HL-60/S4 treated with retinoic acid at 250 ng/mL for 4 days and 3 days (cell line): ENCODE measurements around the gene TSHR.
"Not testable (repeated sequence)": the region's sequence is repeated elsewhere in the genome, so short reads cannot be mapped to it uniquely, and the experiment has no call there.

Source experiments
- in situ Hi-C: fragments of 300-500 bp; cut with MboI; formaldehyde crosslinking; loops from 2 replicates; pipeline ENCODE4 v1.7.0; 2022; ENCODE audit warnings: low sequenced_read_pairs

TSHR gene

DNA sequence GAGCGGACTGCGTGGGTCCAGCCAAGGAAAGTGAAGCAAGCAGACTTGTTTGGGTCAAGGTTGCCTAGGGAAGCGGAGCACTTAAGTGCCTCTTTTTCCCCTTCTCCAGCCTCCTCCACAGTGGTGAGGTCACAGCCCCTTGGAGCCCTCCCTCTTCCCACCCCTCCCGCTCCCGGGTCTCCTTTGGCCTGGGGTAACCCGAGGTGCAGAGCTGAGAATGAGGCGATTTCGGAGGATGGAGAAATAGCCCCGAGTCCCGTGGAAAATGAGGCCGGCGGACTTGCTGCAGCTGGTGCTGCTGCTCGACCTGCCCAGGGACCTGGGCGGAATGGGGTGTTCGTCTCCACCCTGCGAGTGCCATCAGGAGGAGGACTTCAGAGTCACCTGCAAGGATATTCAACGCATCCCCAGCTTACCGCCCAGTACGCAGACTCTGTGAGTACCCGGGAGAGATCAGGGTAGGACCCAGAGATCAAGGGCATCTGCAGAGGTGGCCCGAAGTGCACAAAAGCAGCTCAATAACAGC, at the start of gene TSHR:
TSS of gene TSHR (plus strand) at position 206 of the 526 bp plus-strand sequence. CDS start at position 266, 60 bp downstream.
- in situ Hi-C loops: no loop called here

DNA sequence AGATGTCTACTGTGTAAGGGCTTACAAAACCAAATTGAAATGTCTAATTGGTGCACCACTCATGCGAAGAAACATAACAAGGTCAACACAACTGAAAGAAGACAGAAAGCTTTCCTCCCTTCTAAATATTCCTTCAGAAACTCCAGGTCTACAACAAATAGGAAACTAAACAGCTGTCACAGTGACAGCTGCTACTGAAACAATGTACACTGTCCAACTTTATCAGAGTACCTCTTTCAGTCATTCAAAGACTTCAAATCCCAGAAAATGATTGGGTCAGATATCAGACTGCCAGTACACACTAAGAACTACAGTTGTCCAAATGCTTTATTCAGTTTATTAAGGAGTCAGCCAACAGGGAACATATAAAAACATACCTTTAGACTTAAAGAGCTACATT, 49.1 kb upstream of the TSHR start:
- in situ Hi-C loops: no loop called here

DNA sequence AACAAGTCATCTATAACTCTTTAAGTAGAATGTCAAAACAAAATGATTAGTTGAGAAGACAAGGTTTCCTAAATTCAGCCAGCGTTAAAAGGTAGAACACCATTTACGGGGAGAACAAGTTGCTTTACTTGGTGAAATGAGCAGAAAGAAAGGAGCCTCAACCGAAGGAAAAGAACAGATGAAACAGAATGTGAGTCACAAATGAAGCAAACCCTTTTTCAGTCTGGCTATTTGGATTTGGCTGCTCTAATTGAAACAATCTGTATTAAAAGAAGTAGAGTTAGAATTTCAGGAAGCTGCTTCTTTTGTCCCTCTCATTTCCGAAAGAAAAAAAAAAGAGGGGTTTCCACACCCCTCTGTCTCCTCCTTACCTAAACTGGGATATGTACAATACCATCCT, 48.5 kb upstream of the TSHR start:
- in situ Hi-C loops: no loop called here

DNA sequence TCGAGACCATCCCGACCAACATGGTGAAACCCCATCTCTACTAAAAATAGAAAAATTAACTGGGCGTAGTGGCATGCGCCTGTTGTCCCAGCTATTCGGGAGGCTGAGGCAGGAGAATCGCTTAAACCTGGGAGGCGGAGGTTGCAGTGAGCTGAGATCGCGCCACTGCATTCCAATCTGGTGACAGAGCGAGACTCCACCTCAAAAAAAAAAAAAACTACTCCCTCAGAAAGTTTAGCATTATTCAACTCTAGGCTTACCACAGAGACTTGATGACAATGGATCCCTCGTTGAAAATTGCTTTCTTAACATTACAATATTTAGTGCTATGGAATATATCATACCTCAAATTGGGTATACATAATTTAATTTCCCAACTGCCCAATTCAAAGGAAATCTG, 43.4 kb upstream of the TSHR start:
- in situ Hi-C loops: not testable (repeated sequence)

DNA sequence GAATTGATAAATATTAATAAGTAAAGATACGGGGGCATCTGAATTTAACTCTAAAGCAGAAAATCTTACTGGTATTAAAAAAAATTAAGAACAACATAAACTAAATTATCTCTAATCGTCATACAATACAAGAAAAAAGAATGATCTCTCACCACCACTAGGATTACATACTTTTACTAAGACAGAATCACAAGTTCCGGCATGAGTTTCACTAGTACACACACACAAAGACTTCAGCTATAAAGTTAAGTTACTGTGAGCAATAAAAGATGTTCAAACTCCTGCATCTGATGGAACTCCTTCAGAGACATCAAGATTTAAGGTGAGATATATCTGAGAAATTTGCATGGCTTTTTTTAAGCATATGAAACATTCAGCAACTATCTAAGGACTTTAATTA, 35.8 kb upstream of the TSHR start:
- in situ Hi-C loops: no loop called here

GRCh38 chr14:80923368-80923767, 32.1 kb upstream of the TSHR start:
- in situ Hi-C loops: no loop called here

- in situ Hi-C loops: no loop called here
Observed at GRCh38 chr14:80924365-80925103, 30.9 kb upstream of the TSHR start.

GRCh38 chr14:80926397-80927082, 28.9 kb upstream of the TSHR start:
- in situ Hi-C loops: no loop called here

- in situ Hi-C loops: no loop called here
Observed at GRCh38 chr14:80927083-80927989, 28.1 kb upstream of the TSHR start.

DNA sequence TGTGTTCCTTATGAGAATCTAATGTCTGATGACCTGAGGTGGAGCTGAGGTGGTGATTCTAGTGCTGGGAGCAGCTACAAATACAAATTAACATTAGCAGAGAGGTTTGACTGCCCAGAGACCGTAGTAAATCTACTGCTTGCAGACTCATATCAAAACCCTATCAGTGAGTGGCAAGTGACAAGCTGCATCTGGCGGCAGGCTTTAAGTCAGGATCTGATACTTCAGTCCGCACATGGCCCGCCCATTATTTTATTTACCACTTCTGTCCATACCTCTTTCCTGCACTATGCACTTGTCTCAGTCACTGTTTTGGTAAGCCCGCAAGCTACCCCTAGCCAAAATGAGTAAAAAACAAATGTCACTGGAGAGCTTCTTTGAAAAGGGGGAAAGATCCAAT, 25.3 kb upstream of the TSHR start:
- in situ Hi-C loops: no loop called here

DNA sequence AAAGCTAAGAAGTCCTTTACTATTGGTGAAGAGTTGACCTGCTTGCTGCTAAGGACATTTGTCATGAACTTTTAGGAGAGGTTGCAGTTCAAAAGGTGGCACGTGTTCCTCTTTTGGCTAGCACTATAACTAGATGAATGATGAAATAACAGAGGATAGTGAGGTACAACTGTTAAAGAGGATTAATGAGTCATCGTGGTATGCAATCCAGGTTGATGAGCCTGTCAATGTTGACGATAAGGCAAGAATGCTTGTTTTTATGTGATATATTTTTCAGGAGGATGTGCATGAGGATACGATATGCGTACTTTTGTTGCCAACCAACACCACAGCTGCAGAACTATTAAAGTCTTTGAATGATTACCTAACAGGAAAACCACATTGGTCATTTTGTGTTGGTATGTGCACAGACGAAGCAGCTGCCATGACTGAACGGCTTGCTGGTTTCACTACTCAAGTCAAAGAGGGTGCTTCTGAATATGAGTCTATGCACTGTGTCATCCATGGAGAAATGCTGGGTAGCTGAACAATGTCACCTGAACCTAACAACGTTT, 24.5 kb upstream of the TSHR start:
- in situ Hi-C loops: no loop called here

DNA sequence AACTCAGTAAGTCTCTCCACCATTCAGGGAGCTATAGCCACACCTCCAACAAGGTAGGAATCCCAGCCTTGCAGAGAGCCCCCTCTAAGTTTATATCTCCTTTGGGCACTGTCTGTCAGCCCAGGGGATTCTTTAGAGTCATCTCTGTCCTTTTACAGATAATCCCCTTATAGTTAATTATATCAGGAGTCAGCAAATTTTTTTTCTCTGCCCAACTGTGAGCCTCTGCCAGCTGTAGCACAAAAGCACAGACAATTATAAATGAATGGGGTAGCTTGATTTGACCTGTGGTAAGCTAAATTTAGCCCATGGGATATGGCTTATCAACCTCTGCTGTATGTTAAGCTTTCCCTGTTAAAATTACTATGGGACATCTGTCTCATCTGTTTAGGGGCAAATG, 22.1 kb upstream of the TSHR start:
- in situ Hi-C loops: no loop called here

DNA sequence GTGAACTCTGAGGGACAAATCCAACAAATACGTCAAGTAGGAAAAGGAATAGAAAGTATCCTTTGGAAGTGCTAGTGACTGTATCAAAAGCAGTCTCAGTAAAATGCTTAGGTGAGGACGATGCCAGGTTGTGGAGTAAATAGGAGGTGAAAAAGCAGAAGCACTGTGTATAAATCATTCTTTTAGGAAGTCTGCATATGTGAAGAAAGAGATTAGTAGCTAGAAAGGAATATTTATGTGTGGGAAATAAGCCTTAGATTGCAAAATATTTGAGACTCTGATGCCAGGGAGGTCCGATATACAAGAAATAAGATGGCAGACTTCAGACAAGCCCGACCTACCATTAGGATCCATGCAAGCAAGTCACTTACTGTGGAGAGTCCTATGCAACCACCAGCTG, 21.7 kb upstream of the TSHR start:
- in situ Hi-C loops: no loop called here

DNA sequence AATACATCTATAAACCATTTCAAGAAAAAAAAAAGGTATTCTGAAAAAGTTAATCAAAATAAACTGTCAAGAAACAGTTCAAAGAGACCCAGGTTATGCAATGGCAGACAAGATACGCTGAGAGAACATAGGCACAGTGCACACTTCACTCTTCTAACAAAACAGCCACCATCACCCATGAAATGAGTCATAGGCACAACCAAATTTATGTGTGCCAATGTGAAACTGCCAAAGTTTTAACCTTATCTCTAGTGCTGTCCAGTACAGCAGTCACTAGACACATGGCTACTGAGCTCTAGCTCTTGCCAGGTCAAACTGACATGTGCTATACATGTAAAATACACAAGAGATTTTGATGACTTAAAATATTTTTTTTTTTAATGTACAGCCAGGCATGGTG, 15.3 kb upstream of the TSHR start:
- in situ Hi-C loops: no loop called here

GRCh38 chr14:80941241-80942185, 13.9 kb upstream of the TSHR start, which contains the start of gene CEP128:
Gene CEP128, minus strand, starts transcription at chr14:80941738.
- in situ Hi-C loops: no loop called here

GRCh38 chr14:80942191-80942600, 13.2 kb upstream of the TSHR start:
- in situ Hi-C loops: no loop called here

DNA sequence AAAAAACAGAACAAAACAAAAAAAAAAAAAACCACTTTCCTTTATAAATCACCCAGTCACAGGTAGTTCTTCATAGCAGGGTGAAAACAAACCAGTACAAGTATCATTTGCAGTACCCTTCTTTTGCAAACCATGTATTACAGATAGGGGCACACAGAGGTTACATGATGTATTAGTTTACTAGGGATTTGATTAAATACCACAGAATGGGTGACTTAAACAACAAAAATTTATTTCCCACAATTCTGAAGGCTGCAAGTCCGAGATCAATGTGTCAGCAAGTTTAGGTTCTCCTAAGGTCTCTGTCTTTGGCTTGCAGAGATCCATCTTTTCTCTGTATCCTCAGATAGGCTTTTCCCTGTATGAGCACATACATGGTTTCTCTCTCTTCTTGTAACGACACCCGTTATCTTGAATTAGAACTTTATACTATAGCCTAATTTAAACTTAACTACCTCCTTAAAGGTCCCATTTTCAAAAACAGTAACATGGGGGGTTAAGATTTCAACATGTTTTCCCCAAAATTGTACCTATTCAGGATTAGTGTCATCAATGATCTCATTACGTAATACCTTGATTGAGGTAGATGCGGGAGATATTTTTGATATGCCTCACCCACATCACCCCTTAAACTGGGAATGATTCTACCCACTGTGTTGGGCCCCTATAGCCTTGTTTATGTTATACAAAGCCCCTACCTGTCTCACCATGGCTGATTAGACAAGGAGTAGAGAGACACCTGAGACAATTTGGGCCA, 10.4 kb upstream of the TSHR start:
- in situ Hi-C loops: no loop called here

GRCh38 chr14:80946187-80946586, 9.2 kb upstream of the TSHR start:
- in situ Hi-C loops: no loop called here

DNA sequence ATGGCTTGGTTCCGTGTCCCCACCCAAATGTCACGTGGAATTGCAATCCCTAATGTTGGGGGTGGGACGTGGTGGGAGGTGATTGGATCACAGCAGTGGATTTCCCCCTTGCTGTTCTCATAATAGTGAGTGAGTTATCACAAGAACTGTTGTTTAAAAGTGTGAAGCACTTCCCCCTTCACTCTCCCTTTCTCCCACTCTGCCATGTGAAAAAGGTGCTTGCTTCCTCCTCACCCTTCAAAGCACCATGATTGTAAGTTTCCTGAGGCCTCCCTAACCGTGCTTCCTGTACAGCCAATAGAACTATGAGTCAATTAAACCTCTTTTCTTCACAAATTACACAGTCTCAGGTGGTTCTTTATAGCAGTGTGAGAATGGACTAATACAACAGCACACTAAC, 8.6 kb upstream of the TSHR start:
- in situ Hi-C loops: no loop called here
